RWPE2 (cell line): ENCODE measurements around the gene RNF130.

Experiments
- ATAC-seq: fragments of 200-7000 bp; cut with Tn5 transposase; 3 replicates; pipeline ENCODE4 v1.9.1; 2021; ENCODE audit warnings: low read depth
- DNase-seq: peaks from one replicate; pipeline ENCODE4 v3.0.0-alpha.2; 2020; ENCODE audit warnings: low spot score
- H3K27ac ChIP-seq: fragments of 450-650 bp; 2 replicates; pipeline ENCODE4 v1.5.1; 2017; ENCODE audit warnings: mild to moderate bottlenecking; ENCODE audit not compliant: poor library complexity, severe bottlenecking
- H3K27me3 ChIP-seq: fragments of 250-450 bp; sonication (Bioruptor Pico); 2 replicates; pipeline ENCODE4 v1.5.1; 2021; ENCODE audit warnings: mild to moderate bottlenecking, moderate library complexity; ENCODE audit not compliant: insufficient read depth, poor library complexity, severe bottlenecking
- H3K36me3 ChIP-seq: fragments of 250-450 bp; sonication (Bioruptor Pico); 2 replicates; pipeline ENCODE4 v1.5.1; 2020; ENCODE audit warnings: low read depth, mild to moderate bottlenecking, moderate library complexity
- H3K4me1 ChIP-seq: fragments of 250-450 bp; sonication (Bioruptor Pico); 2 replicates; pipeline ENCODE4 v1.5.1; 2021; ENCODE audit warnings: mild to moderate bottlenecking, moderate library complexity; ENCODE audit not compliant: insufficient read depth, poor library complexity, severe bottlenecking
- H3K4me3 ChIP-seq: fragments of 250-450 bp; sonication (Bioruptor Pico); 2 replicates; pipeline ENCODE4 v1.5.1; 2021; ENCODE audit warnings: mild to moderate bottlenecking, moderate library complexity; ENCODE audit not compliant: severe bottlenecking
- H3K9me3 ChIP-seq: fragments of 250-450 bp; sonication (Bioruptor Pico); 2 replicates; pipeline ENCODE4 v1.5.1; 2021; ENCODE audit warnings: mild to moderate bottlenecking, moderate library complexity; ENCODE audit not compliant: severe bottlenecking
- TF ChIP-seq, protein P1 (sequence below): fragments of 450-650 bp; IDR thresholded peaks from one replicate; pipeline ENCODE4 v1.5.1; 2017; ENCODE audit warnings: mild to moderate bottlenecking, moderate library complexity; ENCODE audit not compliant: poor library complexity, severe bottlenecking

Gene RNF130

DNA sequence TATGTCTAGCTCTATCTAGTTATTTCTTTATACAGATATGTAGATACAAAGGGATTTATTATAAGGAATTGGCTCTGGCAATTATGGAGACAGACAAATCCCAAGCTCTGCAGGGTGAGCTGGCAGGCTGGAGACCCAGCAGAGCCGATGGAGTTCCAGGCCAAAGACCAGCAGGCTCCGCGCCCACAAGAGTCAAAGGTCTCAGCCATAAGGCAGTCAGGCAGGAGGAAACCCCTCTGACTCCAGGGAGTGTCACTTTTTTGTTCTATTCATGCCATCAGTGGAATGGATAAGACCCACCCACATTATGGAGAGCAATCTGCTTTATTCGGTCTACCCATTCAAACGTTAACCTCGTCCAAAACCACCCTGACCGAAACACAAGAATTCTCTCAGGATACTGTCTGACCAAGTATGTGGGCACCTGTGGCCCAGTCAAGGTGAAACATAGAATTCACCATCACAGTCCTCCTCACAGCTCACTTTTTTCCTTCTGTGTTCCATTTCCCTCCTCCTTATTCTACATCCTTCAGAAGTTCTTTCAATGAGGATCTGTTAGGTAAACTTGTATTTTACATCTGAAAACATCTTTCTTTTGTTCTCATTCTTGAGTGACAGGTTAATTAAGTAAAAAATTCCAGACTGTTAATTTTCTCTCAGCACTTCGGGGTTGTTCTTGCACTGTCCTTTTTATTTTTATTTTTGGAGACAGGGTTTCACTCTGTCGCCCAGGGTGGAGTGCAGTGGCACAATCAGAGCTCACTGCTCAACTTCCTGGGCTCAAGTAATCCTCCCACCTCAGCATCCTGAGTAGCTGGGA is 21.2 kb downstream of the RNF130 start:
- TF ChIP-seq, protein P1, sequence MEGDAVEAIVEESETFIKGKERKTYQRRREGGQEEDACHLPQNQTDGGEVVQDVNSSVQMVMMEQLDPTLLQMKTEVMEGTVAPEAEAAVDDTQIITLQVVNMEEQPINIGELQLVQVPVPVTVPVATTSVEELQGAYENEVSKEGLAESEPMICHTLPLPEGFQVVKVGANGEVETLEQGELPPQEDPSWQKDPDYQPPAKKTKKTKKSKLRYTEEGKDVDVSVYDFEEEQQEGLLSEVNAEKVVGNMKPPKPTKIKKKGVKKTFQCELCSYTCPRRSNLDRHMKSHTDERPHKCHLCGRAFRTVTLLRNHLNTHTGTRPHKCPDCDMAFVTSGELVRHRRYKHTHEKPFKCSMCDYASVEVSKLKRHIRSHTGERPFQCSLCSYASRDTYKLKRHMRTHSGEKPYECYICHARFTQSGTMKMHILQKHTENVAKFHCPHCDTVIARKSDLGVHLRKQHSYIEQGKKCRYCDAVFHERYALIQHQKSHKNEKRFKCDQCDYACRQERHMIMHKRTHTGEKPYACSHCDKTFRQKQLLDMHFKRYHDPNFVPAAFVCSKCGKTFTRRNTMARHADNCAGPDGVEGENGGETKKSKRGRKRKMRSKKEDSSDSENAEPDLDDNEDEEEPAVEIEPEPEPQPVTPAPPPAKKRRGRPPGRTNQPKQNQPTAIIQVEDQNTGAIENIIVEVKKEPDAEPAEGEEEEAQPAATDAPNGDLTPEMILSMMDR: no peak
- H3K4me1 ChIP-seq: no peaks in the 10 kb centered on the region
- H3K27me3 ChIP-seq: no peaks in the 10 kb centered on the region
- no peak overlapping the region for H3K4me3 ChIP-seq
- H3K9me3 ChIP-seq: no peaks in the 10 kb centered on the region
- DNase-seq (no peak), ATAC-seq (no peak)
- H3K36me3 ChIP-seq: no peaks in the 10 kb centered on the region
- no peak overlapping the region for H3K27ac ChIP-seq

- ATAC-seq: no peak
Observed at GRCh38 chr5:180049185-180049548, 22.4 kb downstream of the RNF130 start.

DNA sequence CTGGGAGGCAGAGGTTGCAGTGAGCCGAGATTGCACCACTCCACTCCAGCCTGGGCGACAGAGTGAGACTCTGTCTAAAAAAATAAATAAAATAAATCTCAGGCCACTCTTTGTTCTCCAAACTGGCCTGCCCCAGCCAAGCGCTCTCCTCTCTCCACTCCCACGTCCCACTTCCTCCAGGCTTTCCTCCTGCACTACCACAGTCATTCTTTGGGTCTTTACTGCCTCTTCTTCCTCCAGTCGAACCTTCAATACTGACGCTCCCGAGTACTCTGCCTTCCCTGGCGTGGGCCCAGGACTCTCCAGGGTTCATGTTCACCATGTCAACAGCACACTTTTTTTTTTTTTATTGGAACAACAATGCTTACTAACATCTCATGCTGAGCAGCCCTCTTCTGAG is 23.9 kb downstream of the RNF130 start:
- Histone ChIP-seq H3K4me3 (no peak overlapping the region), H3K27ac (no peak overlapping the region), H3K27me3 (no peaks in the 10 kb centered on the region), H3K4me1 (no peaks in the 10 kb centered on the region), H3K36me3 (no peaks in the 10 kb centered on the region), H3K9me3 (no peaks in the 10 kb centered on the region)
- TF ChIP-seq, protein P1: no peak
- no peak for ATAC-seq
- no peak for DNase-seq

More at GRCh38 chr5:180049185-180049548, 22.4 kb downstream of the RNF130 start:
- Histone ChIP-seq H3K4me3 (no peak overlapping the region), H3K9me3 (no peaks in the 10 kb centered on the region), H3K36me3 (no peaks in the 10 kb centered on the region), H3K4me1 (no peaks in the 10 kb centered on the region), H3K27me3 (no peaks in the 10 kb centered on the region), H3K27ac (no peak overlapping the region)
- TF ChIP-seq, protein P1: no peak
- DNase-seq: no peak

- TF ChIP-seq, protein P1: no peak
- Histone ChIP-seq H3K4me3 (no peak overlapping the region), H3K27ac (no peak overlapping the region), H3K4me1 (no peaks in the 10 kb centered on the region), H3K36me3 (no peaks in the 10 kb centered on the region), H3K9me3 (no peaks in the 10 kb centered on the region), H3K27me3 (no peaks in the 10 kb centered on the region)
- no peak for ATAC-seq
- DNase-seq: no peak
Observed at GRCh38 chr5:180046656-180047055, 24.9 kb downstream of the RNF130 start.

DNA sequence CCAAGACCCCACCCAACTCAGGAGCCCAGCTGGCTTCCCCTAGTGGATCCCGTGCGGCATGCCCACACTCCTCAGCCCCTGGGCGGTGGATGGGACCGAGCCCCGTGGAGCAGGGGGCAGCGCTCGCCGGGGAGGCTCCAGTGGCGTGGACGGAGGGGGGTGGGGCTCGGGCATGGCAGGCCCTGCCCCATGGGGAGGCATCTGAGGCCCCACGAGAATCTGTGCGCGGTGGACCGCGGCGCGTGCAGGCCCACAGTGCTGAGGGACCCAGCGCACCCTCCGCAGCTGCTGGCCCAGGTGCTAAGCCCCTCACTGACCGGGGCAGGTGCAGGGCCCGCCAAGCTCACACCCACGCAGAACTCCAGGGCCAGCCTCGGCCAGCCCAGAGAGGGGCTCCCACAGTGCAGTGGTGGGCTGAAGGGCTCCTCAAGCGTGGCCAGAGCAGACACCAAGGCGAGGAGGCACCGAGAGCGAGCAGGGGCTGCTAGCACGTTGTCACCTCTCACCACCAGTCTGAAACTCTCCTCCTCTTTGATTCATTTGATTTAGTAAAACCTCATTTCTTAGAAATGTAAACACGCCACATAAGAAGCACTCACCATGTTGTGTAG is 25.6 kb downstream of the RNF130 start:
- TF ChIP-seq, protein P1: no peak
- Histone ChIP-seq H3K36me3 (no peaks in the 10 kb centered on the region), H3K27me3 (no peaks in the 10 kb centered on the region), H3K27ac (no peak overlapping the region), H3K9me3 (no peaks in the 10 kb centered on the region), H3K4me1 (no peaks in the 10 kb centered on the region), H3K4me3 (no peak overlapping the region)
- DNase-seq (no peak), ATAC-seq (no peak)
